Mammary epithelial cell (primary cell): ENCODE measurements around the gene NFX1.
"Not testable (repeated sequence)": the region's sequence is repeated elsewhere in the genome, so short reads cannot be mapped to it uniquely, and the experiment has no call there.

Source experiments
- CTCF ChIP-seq, 2 donors: IDR thresholded peaks in 1 of 2; conservative IDR thresholded peaks in 1 of 2; 2 replicates each; pipeline ENCODE4 v1.5.1; 2011 to 2012; ENCODE audit warnings: inconsistent platforms in 2 of 2, low read length in 2 of 2, mild to moderate bottlenecking in 2 of 2, control low read depth in 1 of 2, low read depth in 1 of 2; ENCODE audit not compliant: insufficient read depth in 1 of 2; ENCODE audit errors: extremely low read depth in 1 of 2
- EZH2 ChIP-seq: IDR thresholded peaks from 2 replicates; pipeline ENCODE4 v1.6.1; 2012; ENCODE audit warnings: low read length, inconsistent platforms, borderline replicate concordance

- not testable (repeated sequence) for TF ChIP-seq CTCF (conservative IDR thresholded peaks at IDR 0.05 in 1 of 2, IDR thresholded peaks at IDR 0.05 in 1 of 2; ENCODE audit: extremely low read depth in 1 of 2, insufficient read depth in 1 of 2, low read depth in 1 of 2, low read length in 2 of 2); EZH2
Measured at GRCh38 chr9:33393986-33394385, 103.7 kb downstream of the NFX1 start.
